GM18951 (cell line): ENCODE results near the gene ZNF236.

ENCODE experiments used
- POLR2A ChIP-seq: IDR thresholded peaks from 4 replicates; pipeline ENCODE4 v1.6.1; 2011; ENCODE audit warnings: mild to moderate bottlenecking; ENCODE audit not compliant: insufficient read length, insufficient read depth; ENCODE audit errors: extremely low read depth
- in situ Hi-C: fragments of 300-500 bp; cut with MboI; formaldehyde crosslinking; loops from one replicate; pipeline ENCODE4 v1.12.0; 2022; ENCODE audit warnings: low sequenced_read_pairs, mixed read lengths, inconsistent platforms; ENCODE audit not compliant: unreplicated experiment

ZNF236 gene

GRCh38 chr18:76977684-76978232, 155.4 kb downstream of the ZNF236 start:
- no peak for TF ChIP-seq POLR2A
- in situ Hi-C loops, result loop anchor here (25.0 kb wide), 1 partner anchor 685 kb away; no protein-coding TSS in a partner anchor

GRCh38 chr18:76978616-76979015, 156.3 kb downstream of the ZNF236 start:
- no peak for TF ChIP-seq POLR2A
- in situ Hi-C loops, result loop anchor here (25.0 kb wide), 1 partner anchor 684 kb away; no protein-coding TSS in a partner anchor

GRCh38 chr18:76979111-76979751, 156.9 kb downstream of the ZNF236 start:
- in situ Hi-C loops, result loop anchor here (25.0 kb wide), 1 partner anchor 683 kb away; no protein-coding TSS in a partner anchor
- no peak for TF ChIP-seq POLR2A

- in situ Hi-C loops, result loop anchor here (25.0 kb wide), 1 partner anchor 682 kb away; no protein-coding TSS in a partner anchor
- TF ChIP-seq POLR2A, result no peak
These were observed 157.5 kb downstream of the ZNF236 start for GRCh38 chr18:76979906-76980305.

GRCh38 chr18:76980663-76981395, 158.5 kb downstream of the ZNF236 start:
- no peak for TF ChIP-seq POLR2A
- in situ Hi-C loops, result loop anchor here (25.0 kb wide), 1 partner anchor 681 kb away; no protein-coding TSS in a partner anchor

- no peak for TF ChIP-seq POLR2A
- in situ Hi-C loops, result loop anchor here (25.0 kb wide), 1 partner anchor 681 kb away; no protein-coding TSS in a partner anchor
These were observed 159.1 kb downstream of the ZNF236 start for GRCh38 chr18:76981396-76981968.

GRCh38 chr18:76982038-76982437, 159.7 kb downstream of the ZNF236 start:
- in situ Hi-C loops, result loop anchor here (25.0 kb wide), 1 partner anchor 680 kb away; no protein-coding TSS in a partner anchor
- TF ChIP-seq POLR2A, result no peak

- in situ Hi-C loops, result loop anchor here (25.0 kb wide), 1 partner anchor 679 kb away; no protein-coding TSS in a partner anchor
- TF ChIP-seq POLR2A, result no peak
These were observed 160.7 kb downstream of the ZNF236 start for GRCh38 chr18:76982841-76983583.

- in situ Hi-C loops, result loop anchor here (25.0 kb wide), 1 partner anchor 679 kb away; no protein-coding TSS in a partner anchor
These were observed 161.3 kb downstream of the ZNF236 start for GRCh38 chr18:76983613-76984051.

GRCh38 chr18:76984193-76985155, 162.1 kb downstream of the ZNF236 start:
- no peak for TF ChIP-seq POLR2A
- in situ Hi-C loops, result loop anchor here (25.0 kb wide), 1 partner anchor 678 kb away; no protein-coding TSS in a partner anchor

More at GRCh38 chr18:76983613-76984051, 161.3 kb downstream of the ZNF236 start:
- no peak for TF ChIP-seq POLR2A
